Coronary artery (tissue), 2 donors: Measurements from ENCODE around the gene RTL10.
A peak's percentile ranks its signal among the peaks of the same experiment; 100 is the strongest.

Experiments used
- DNase-seq: peaks from one replicate; pipeline ENCODE4 v3.0.0-alpha.2; 2017; ENCODE audit warnings: low spot score
- H3K27ac ChIP-seq, 2 donors: fragments of 200-600 bp; sonication (generic); one replicate each; pipeline ENCODE4 v1.5.1; 2016 to 2019
- H3K4me3 ChIP-seq: fragments of 200-600 bp; sonication (generic); 2 replicates; pipeline ENCODE4 v1.5.1; 2016; ENCODE audit warnings: mild to moderate bottlenecking, moderate library complexity
- TF ChIP-seq, protein P1 (sequence below): fragments of 200-600 bp; sonication (generic); IDR thresholded peaks from one replicate; pipeline ENCODE4 v1.5.1; 2019; ENCODE audit warnings: antibody characterized with exemption

Gene RTL10

DNA sequence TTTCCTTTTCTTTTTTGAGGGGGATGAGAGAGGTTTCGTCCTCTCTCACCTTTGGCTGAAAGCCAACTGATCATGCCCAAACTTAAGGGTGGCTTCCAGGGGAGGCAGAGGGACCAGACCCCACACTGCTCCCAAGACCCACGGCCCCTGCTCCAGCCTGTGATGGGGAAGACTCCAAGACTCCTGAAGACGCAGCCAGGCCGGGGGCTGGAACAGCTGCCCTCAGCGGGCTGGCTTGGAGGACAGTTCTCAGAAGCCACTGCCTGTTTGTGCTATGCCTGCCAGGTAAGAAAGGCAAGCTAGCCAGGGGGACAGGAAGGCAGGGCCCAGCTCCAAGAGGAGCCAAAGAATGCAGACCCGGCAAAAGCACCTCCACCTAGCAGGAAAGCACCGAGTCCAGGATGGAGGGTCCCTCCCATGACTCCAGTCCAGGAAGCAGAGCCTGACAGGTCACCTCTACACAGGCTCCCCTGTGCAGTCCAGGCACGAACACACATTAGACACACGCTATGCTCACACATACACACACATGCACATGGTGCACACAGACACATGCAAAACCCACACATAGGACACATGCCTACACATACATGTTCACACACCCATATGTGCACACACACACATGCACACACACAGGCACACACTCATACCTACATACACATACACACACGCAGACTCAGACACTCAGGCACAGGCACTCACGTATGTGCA is 31.3 kb downstream of the RTL10 start:
- peak; percentile 69 for DNase-seq
- no peak overlapping the region for H3K4me3 ChIP-seq
- no peak overlapping the region for H3K27ac ChIP-seq
- TF ChIP-seq, protein P1, sequence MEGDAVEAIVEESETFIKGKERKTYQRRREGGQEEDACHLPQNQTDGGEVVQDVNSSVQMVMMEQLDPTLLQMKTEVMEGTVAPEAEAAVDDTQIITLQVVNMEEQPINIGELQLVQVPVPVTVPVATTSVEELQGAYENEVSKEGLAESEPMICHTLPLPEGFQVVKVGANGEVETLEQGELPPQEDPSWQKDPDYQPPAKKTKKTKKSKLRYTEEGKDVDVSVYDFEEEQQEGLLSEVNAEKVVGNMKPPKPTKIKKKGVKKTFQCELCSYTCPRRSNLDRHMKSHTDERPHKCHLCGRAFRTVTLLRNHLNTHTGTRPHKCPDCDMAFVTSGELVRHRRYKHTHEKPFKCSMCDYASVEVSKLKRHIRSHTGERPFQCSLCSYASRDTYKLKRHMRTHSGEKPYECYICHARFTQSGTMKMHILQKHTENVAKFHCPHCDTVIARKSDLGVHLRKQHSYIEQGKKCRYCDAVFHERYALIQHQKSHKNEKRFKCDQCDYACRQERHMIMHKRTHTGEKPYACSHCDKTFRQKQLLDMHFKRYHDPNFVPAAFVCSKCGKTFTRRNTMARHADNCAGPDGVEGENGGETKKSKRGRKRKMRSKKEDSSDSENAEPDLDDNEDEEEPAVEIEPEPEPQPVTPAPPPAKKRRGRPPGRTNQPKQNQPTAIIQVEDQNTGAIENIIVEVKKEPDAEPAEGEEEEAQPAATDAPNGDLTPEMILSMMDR = no peak

DNA sequence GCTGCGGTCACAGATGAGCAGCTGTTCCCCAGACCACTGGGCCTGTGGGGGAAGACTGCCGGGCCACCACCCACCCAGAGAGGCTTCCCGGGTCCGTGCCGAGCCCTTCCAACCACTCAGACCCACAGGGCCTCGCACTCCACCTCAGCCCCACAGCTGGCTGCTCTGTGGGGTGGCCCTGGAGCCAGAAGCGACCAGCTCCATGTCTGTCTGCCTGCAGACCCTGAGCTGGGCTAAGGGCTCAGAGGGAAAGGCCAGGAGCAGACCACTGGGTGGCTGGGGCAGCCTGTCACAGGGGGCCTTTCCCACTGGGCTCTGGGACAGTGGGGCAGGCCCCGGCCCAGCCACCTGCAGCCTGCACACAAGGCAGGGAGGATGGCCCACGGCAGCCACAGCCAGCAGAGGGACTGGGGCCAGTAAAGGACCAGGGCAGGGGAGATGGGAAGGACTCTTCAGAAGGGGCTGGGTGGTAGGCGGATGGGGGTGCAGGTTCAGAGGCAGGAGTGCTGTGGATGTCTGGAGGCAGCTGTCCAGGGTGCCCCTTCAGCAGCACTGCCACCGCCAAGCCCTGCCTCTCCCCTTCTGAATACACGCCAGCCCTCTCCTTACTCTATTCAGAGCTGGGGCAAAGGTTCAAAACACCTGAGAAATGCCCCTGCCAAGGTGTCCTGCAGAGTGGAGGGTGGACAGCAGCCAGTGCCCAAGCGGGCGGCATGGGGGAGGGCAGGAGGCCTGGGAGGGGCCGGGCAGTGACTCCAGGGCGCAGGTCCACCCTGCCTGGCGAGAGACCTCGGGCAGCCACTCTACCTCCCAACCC is 32.2 kb downstream of the RTL10 start:
- Histone ChIP-seq H3K4me3 (no peak overlapping the region), H3K27ac (no peak overlapping the region)
- TF ChIP-seq, protein P1 = no peak
- DNase-seq = peak; percentile 59

DNA sequence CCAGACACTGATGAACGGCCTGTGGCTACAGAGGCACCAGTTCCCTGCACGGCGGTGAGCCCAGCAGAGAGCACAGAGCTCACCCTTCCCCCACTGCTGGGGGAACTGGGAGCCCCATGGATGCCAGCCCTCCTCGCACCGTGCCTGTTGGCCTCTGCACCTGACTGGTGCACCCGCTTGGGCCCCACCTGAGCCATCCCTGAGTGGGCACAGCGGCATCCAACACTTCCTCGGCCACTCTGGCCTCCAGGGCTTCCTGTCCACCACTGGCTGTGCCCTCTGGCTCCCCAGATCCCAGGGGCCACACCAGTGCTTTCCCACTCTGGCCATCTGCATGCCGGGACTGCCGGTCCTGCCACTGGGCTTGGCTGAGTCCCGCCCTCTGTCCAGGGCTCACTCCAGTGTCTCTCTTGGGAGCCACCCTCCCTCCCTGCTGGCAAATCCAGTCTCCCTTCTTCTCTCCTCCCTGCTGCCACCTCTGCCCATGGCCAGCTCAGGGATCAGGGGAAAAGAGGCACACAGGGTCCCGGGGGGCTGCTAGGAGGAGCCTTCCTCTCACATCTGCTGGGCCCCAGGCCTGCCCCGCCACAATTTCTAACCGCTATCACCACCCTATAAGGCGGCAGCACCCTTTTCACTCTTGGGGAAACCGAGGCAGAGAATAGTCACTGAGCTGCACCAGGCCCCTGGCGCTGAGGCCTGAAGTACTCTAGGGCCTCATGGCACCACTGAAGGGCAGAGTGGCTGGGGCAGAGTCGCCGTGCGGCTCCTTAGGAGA is 33.0 kb downstream of the RTL10 start:
- no peak overlapping the region for H3K4me3 ChIP-seq

DNA sequence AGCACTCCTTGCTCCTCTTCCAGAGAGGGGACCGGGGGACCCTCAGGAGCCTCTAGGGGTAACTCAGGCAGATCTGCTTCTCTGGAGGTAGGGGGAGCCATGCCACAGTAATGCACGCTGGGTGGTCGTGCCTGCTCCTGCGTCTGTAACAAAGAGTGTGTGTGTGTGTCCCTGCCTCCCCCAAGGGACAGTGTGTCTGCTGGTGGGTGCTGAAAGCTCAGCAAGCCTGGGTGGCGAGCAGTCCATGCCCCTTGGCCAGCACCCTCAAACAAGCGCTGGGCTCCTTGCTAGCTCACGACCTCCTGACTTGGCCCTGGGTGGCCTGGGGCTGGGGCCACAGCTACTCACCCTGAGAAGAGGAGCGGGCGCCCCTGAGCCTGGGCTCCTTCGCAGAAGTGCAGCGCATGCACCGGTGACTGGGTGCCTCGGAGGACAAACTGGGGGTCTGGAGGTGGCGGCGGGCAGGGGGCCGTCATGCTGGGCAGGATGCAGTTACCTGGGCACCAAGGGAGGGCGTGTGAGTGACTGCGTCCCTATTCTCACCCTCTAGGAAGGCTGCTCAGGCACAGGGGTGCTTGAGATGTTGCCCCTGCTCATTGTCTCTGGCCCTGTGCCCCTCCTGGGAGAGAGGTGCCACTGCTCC is 33.7 kb downstream of the RTL10 start:
- TF ChIP-seq, protein P1 = no peak
- no peak overlapping the region for H3K4me3 ChIP-seq
- peak; percentile 63 for DNase-seq
- no peak overlapping the region for H3K27ac ChIP-seq

More for the DNA sequence above, 33.0 kb downstream of the RTL10 start:
- no peak overlapping the region for H3K27ac ChIP-seq
- TF ChIP-seq, protein P1 = no peak
- peak; percentile 65 for DNase-seq

DNA sequence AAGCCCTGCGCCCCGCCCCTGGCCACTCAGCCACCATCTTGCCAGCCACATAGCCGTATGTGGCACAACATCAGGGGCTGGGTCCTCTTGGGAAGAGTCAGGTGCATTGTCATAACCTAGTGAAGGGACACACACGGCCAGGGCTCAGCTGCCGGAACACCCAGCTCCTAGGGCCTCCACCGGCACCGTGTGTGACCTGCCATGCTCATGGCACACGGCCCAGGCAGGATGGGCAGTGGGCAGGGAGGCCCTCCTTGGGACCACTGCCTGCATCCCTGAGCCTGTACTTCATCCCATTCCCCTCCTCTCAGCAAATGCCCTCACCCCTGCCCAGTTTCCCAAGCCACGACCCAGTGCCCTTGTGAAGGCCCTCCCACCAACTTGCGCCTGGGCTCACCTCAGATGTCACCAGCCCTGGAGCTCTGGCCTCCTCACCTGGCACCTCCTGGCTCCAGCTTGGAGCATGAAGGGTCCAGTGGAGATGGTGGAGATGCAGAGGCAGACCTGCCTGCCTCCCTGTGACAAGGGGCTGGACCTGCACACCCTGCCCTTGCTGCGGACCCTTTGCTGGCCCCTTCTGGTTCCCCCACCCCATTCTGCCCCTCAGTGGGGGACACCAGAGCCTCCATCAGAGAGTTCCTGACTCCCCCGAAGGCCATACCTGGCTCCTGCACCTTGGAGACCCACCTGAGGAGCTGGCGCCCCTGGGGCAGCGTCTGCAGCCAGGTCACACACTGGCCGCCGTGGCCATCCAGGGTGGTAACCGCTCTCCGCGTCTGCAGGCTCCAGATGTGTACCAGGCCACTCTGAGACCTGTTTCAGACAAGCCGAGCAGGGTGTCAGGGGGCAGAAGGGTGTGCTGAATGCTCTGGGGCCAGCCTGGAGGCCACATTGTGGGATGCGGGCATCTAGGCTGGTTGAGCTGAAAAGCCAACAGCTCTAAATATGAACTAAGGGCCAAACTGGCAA is 34.5 kb downstream of the RTL10 start:
- no peak for DNase-seq
- Histone ChIP-seq H3K4me3 (no peak overlapping the region), H3K27ac (no peak overlapping the region)
- TF ChIP-seq, protein P1 = no peak
